ENCODE results near the gene SORL1-AS1.

Gene SORL1-AS1

DNA sequence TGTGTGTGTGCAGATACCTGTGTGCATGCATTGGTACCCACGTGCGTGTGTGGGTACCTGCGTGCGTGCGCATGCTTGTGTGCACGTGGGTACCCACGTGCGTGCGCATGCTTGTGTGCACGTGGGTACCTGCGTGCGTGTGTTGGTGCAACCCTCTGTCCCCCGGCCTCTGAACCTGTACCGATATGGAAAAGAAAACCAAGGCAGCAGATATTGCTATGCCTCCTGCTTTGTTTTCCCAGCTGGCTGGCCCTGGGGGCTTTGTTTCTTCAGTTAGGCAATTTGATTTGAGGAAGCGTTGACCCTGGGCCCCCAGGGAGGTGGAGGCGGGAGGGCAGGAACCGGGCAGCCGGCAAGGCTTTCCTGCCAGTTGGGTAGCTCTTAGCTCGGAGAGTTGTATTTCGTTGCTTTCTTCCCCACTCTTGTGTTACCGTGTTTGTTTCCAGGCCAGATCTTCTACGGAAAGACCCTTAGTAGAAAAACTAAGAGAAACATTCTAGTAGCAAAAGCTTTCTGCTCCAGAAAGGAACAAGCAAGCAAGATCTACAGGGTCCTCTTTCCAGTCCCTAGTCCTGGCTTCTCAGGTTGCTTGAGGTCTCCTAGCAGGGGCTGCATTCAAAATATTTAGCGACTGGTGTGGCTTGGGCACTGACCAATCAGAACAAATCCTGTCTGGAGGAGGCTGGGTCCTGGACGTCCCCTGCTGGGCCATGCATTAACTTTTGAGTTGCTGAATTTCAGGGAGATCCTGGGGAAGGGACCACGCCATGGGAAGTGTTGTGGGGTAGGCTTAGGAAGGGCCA lies 26.3 kb upstream of the SORL1-AS1 start:
- Histone ChIP-seq H3K36me3 (ENCODE audit: insufficient read depth, low read length) (no peaks in the 10 kb centered on the region), H3K27ac (no peak overlapping the region)

DNA sequence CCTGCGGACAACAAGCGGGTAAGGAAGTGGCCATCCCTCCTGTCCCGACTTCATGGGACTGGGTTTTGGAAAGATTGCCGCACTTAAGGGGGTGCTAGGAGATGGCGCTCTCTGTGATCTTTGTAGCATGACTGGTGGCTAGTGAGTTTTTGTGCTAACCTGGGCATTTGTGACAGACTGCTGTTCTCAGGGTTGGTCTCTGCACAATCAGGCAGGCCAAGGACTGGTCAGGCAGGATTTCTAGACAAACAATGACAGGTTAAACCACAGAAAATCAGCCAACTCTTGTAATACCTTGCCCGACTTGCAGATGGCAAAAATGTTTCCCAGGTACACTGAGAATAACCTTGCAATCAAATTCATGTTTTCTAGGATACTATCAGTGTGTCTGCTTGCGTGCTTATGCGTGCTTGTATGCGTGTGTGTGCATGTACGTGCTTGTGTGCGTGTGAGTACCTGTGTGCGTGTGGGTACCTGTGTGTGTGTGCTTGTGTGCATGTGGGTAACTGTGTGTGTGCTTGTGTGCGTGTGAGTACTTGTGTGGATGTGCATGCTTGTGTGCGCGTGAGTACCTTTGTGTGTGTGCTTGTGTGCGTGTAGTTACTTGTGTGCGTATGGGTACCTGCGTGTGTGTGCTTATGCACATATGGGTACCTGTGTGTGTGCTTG lies 25.6 kb upstream of the SORL1-AS1 start:
- Histone ChIP-seq H3K36me3 (ENCODE audit: insufficient read depth, low read length) (no peaks in the 10 kb centered on the region), H3K9ac (ENCODE audit: insufficient read length) (no peak overlapping the region), H3K4me3 (no peak overlapping the region), H3K9me3 (ENCODE audit: low read depth, low read length) (no peaks in the 10 kb centered on the region), H3K27ac (no peak overlapping the region)
- no peak for DNase-seq (ENCODE audit: low read depth, low spot score)
- TF ChIP-seq EZH2 (IDR thresholded peaks at IDR 0.05) (no peak), POLR2AphosphoS5 (IDR thresholded peaks at IDR 0.05; ENCODE audit: borderline replicate concordance, low read depth, low read length) (no peak), FOXP2 (optimal IDR thresholded peaks at IDR 0.05; ENCODE audit: control extremely low read depth, extremely low read length, insufficient read depth) (no peak)

More for the DNA sequence above, 26.3 kb upstream of the SORL1-AS1 start:
- Histone ChIP-seq H3K9me3 (ENCODE audit: low read depth, low read length) (no peaks in the 10 kb centered on the region), H3K9ac (ENCODE audit: insufficient read length) (no peak overlapping the region), H3K4me3 (no peak overlapping the region)
- no peak for DNase-seq (ENCODE audit: low read depth, low spot score)
- no peak for TF ChIP-seq FOXP2 (optimal IDR thresholded peaks at IDR 0.05; ENCODE audit: control extremely low read depth, extremely low read length, insufficient read depth)
- TF ChIP-seq POLR2AphosphoS5 (IDR thresholded peaks at IDR 0.05; ENCODE audit: borderline replicate concordance, low read depth, low read length) = no peak
- TF ChIP-seq EZH2 (IDR thresholded peaks at IDR 0.05) = no peak

DNA sequence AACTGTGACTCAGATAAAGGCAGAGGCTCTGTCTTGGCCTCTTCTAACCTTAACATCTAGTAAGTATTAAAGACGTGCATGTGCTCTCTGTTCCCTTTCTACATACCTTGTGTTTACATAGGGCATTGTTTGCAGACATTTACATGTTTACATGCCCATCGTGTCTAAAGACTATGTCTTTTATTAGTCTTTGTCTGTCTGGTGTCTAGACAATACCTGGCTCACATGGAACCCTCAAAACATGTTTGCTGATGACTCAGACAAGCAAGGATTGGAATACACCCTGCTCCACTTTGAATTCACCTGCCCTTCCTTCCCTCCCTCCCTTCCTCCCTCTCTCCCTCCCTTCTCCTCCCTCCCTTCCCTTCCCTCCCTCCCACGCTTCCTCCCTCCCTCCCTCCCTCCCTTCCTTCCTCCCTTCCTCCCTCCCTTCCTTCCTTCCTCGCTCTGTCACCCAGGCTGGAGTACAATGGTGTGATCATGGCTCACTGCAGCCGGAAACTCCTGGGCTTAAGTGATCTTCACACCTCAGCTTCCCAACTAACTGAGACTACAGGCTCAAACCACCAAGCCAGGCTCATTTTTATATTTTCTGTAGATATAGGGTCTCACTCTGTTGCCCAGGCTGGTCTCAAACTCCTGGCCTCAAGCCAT lies 23.7 kb upstream of the SORL1-AS1 start:
- no peaks in the 10 kb centered on the region for H3K9me3 ChIP-seq (ENCODE audit: low read depth, low read length)
- no peak overlapping the region for H3K9ac ChIP-seq (ENCODE audit: insufficient read length)
- no peak overlapping the region for H3K4me3 ChIP-seq
- no peak overlapping the region for H3K27ac ChIP-seq
- DNase-seq (ENCODE audit: low read depth, low spot score) = no peak
- TF ChIP-seq FOXP2 (optimal IDR thresholded peaks at IDR 0.05; ENCODE audit: control extremely low read depth, extremely low read length, insufficient read depth) (no peak), POLR2AphosphoS5 (IDR thresholded peaks at IDR 0.05; ENCODE audit: borderline replicate concordance, low read depth, low read length) (no peak), EZH2 (IDR thresholded peaks at IDR 0.05) (no peak)
- no peaks in the 10 kb centered on the region for H3K36me3 ChIP-seq (ENCODE audit: insufficient read depth, low read length)

DNA sequence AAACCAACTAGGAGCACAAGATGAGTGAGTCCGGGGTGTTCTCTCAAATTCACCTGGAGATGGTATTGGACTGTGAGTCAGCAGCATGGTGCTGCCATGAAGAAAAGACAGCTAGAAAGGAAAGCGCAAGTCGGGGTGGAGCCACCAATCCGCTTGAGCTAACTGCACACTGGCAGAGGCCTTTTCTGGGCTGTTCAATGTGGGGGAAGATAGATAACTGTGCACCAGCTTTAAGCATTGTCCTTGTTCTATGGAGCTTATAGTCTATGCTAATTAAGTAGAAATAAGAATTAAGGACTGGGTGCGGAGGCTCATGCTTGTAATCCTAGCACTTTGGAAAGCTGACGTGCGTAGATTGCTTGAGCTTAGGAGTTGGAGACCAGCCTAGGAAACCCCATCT lies 21.9 kb upstream of the SORL1-AS1 start:
- Histone ChIP-seq H3K27ac (no peak overlapping the region), H3K9me3 (ENCODE audit: low read depth, low read length) (no peaks in the 10 kb centered on the region), H3K9ac (ENCODE audit: insufficient read length) (no peak overlapping the region), H3K4me3 (no peak overlapping the region), H3K36me3 (ENCODE audit: insufficient read depth, low read length) (no peaks in the 10 kb centered on the region)
- TF ChIP-seq EZH2 (IDR thresholded peaks at IDR 0.05) (no peak), FOXP2 (optimal IDR thresholded peaks at IDR 0.05; ENCODE audit: control extremely low read depth, extremely low read length, insufficient read depth) (no peak)
- DNase-seq (ENCODE audit: low read depth, low spot score) = no peak

DNA sequence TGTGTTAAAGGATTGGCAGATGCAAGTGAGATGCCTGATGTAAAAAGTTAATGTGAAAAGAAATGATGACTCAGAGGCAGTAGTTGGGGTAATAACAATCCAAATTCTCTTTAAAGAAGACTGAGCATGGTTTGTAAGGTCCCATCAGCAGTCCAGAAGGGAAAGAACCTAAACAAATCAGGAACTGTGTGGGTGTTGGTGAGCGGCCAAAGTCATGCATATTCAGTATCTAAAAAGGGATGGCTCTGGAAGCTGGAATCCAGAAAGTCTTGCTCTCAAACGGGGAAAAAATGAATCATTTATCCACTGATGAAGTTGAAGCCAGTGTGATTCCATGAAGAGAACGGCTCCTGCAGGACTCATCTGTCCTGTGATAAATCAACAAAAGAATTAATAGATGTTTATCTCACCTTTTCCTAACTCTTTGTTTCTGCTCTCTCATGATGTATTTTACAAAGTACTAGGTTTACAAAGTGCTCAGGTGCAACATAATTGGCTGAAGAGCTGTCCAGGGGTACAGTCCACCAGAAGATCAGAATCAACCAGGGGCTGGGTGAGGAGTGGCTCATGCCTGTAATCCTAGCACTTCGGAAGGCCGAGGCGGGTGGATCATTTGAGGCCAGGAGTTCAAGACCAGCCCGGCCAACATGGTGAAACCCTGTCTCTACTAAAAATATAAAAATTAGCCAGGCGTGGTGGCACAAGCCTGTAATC lies 20.5 kb upstream of the SORL1-AS1 start:
- TF ChIP-seq POLR2AphosphoS5 (IDR thresholded peaks at IDR 0.05; ENCODE audit: borderline replicate concordance, low read depth, low read length) (no peak), FOXP2 (optimal IDR thresholded peaks at IDR 0.05; ENCODE audit: control extremely low read depth, extremely low read length, insufficient read depth) (no peak), EZH2 (IDR thresholded peaks at IDR 0.05) (no peak)
- Histone ChIP-seq H3K27ac (no peak overlapping the region), H3K9me3 (ENCODE audit: low read depth, low read length) (no peaks in the 10 kb centered on the region), H3K4me3 (no peak overlapping the region), H3K9ac (ENCODE audit: insufficient read length) (no peak overlapping the region), H3K36me3 (ENCODE audit: insufficient read depth, low read length) (no peaks in the 10 kb centered on the region)
- no peak for DNase-seq (ENCODE audit: low read depth, low spot score)

DNA sequence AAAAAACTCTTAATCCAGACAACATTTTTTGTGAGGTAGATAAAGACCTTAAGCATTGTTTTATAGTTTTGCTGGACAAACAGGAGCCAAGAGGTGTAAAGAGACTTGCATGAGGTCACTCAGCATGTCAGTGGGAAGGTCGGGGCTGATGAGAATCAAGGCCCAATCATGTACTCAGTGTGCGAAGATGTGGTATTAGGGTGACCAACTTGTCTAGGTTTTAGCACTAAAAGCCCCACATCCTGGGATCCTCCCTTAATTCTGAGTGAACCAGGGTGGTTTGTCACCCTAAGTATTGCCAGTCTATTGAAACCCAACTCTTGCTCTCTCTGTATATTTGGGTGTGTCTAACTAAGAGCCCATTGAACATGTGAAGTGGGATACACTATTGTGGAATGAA lies 19.5 kb upstream of the SORL1-AS1 start:
- no peaks in the 10 kb centered on the region for H3K36me3 ChIP-seq (ENCODE audit: insufficient read depth, low read length)
- no peaks in the 10 kb centered on the region for H3K9me3 ChIP-seq (ENCODE audit: low read depth, low read length)
- H3K4me3 ChIP-seq = no peak overlapping the region
- H3K27ac ChIP-seq = no peak overlapping the region
- no peak for DNase-seq (ENCODE audit: low read depth, low spot score)
- TF ChIP-seq EZH2 (IDR thresholded peaks at IDR 0.05) (no peak), POLR2AphosphoS5 (IDR thresholded peaks at IDR 0.05; ENCODE audit: borderline replicate concordance, low read depth, low read length) (no peak), FOXP2 (optimal IDR thresholded peaks at IDR 0.05; ENCODE audit: control extremely low read depth, extremely low read length, insufficient read depth) (no peak)
- no peak overlapping the region for H3K9ac ChIP-seq (ENCODE audit: insufficient read length)

DNA sequence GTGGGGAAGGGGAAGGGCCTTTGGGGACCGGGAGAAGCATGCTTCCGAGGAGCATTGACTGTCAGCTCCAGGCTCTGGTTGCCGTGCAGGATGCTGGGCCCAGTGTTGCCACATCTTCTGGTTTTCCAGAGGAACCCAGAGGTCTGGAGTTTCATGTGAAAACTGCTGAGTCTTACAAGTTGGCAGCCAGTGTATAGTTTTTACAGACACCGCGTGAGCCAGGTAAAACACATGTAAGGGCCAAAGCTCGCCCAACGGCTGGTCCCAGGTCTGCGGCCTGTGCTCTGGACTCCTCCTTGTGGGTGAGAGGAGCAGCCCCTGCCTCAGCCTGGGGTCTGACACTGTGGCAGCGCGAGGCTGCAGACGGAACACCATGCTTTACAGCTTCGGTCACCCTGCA lies 18.4 kb upstream of the SORL1-AS1 start:
- H3K9ac ChIP-seq (ENCODE audit: insufficient read length) = no peak overlapping the region
- no peaks in the 10 kb centered on the region for H3K9me3 ChIP-seq (ENCODE audit: low read depth, low read length)
- no peak for TF ChIP-seq POLR2AphosphoS5 (IDR thresholded peaks at IDR 0.05; ENCODE audit: borderline replicate concordance, low read depth, low read length)
- TF ChIP-seq FOXP2 (optimal IDR thresholded peaks at IDR 0.05; ENCODE audit: control extremely low read depth, extremely low read length, insufficient read depth) = no peak
- DNase-seq (ENCODE audit: low read depth, low spot score) = no peak
- no peaks in the 10 kb centered on the region for H3K36me3 ChIP-seq (ENCODE audit: insufficient read depth, low read length)
- no peak overlapping the region for H3K27ac ChIP-seq
- H3K4me3 ChIP-seq = no peak overlapping the region

DNA sequence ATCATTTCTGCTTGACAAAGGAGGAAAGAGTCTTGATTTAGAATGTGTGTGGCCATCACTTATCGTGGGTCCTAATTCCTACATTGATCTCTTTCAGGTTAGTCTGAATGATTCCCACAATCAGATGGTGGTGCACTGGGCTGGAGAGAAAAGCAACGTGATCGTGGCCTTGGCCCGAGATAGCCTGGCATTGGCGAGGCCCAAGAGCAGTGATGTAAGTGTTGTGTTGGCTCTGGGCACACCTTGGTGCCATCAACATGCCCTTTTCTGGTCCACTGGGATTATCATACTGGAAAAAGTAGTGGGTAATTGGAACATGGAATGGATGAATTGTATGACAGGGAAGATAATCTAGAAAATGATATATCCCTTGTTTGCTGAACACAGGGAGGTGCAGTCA lies 17.1 kb upstream of the SORL1-AS1 start:
- Histone ChIP-seq H3K27ac (no peak overlapping the region), H3K9me3 (ENCODE audit: low read depth, low read length) (no peaks in the 10 kb centered on the region), H3K4me3 (no peak overlapping the region), H3K9ac (ENCODE audit: insufficient read length) (no peak overlapping the region), H3K36me3 (ENCODE audit: insufficient read depth, low read length) (no peaks in the 10 kb centered on the region)
- TF ChIP-seq EZH2 (IDR thresholded peaks at IDR 0.05) (no peak), POLR2AphosphoS5 (IDR thresholded peaks at IDR 0.05; ENCODE audit: borderline replicate concordance, low read depth, low read length) (no peak), FOXP2 (optimal IDR thresholded peaks at IDR 0.05; ENCODE audit: control extremely low read depth, extremely low read length, insufficient read depth) (no peak)
- no peak for DNase-seq (ENCODE audit: low read depth, low spot score)

Measured in SK-N-MC (cell line).